Lung (tissue), 12 donors: ENCODE data around the gene MYL7. TPM values are rescaled to one million over a fixed set of nuclear protein-coding genes. Genes with fewer than 3 reads are reported as not detected.
A peak's percentile ranks its signal among the peaks of the same experiment; 100 is the strongest.

Experiments used
- ATAC-seq: fragments of 200-7000 bp; cut with Tn5 transposase; one replicate; pipeline ENCODE4 v1.9.1; 2020; ENCODE audit warnings: moderate number of reproducible peaks; ENCODE audit not compliant: insufficient read depth, low FRiP score
- DNase-seq, 3 donors: peaks; one replicate each; pipeline ENCODE4 v3.0.0-alpha.2; 2013 to 2017
- H3K27ac ChIP-seq, 2 donors: one replicate each; pipeline ENCODE4 v1.5.1; 2013; ENCODE audit warnings: mild to moderate bottlenecking in 2 of 2, moderate library complexity in 2 of 2, control low read depth in 1 of 2, inconsistent platforms in 1 of 2, low read depth in 1 of 2, low read length in 1 of 2
- H3K27me3 ChIP-seq, 3 donors: one replicate each; pipeline ENCODE4 v1.5.1; 2013; ENCODE audit warnings: low read length in 2 of 3; ENCODE audit not compliant: control insufficient read depth in 3 of 3, insufficient read depth in 3 of 3
- H3K36me3 ChIP-seq, 4 donors: one replicate each; pipeline ENCODE4 v1.5.1; 2013; ENCODE audit warnings: low read length in 4 of 4, mild to moderate bottlenecking in 1 of 4, moderate library complexity in 1 of 4; ENCODE audit not compliant: control insufficient read depth in 4 of 4, insufficient read depth in 4 of 4
- H3K4me1 ChIP-seq, 5 donors: one replicate each; pipeline ENCODE4 v1.5.1; 2013; ENCODE audit warnings: low read length in 5 of 5, mild to moderate bottlenecking in 2 of 5, moderate library complexity in 1 of 5; ENCODE audit not compliant: control insufficient read depth in 5 of 5, insufficient read depth in 5 of 5
- H3K4me3 ChIP-seq: one replicate; pipeline ENCODE4 v1.5.1; 2013; ENCODE audit warnings: mild to moderate bottlenecking, control low read depth, moderate library complexity
- H3K9ac ChIP-seq, 2 donors: one replicate each; pipeline ENCODE4 v1.5.1; 2013; ENCODE audit warnings: low read length in 2 of 2, control low read depth in 1 of 2; ENCODE audit not compliant: insufficient read depth in 1 of 2
- H3K9me3 ChIP-seq, 4 donors: one replicate each; pipeline ENCODE4 v1.5.1; 2013; ENCODE audit warnings: low read length in 3 of 4, mild to moderate bottlenecking in 1 of 4, moderate library complexity in 1 of 4; ENCODE audit not compliant: control insufficient read depth in 4 of 4, insufficient read depth in 3 of 4
- CTCF ChIP-seq: IDR thresholded peaks from 2 replicates; pipeline ENCODE4 v1.5.1; 2012; ENCODE audit warnings: mild to moderate bottlenecking; ENCODE audit errors: control extremely low read depth, extremely low read depth
- WGBS, 2 donors: extraction: QIAGEN DNeasy Blood & Tissue Kit; methylation state at CpG; one replicate each; pipeline ENCODE4 v1.1.7; 2013; 5-methylcytosine and 5-hydroxymethylcytosine counted together
- polyA plus RNA-seq, 2 donors: library from polyadenylated mRNA; stranded (reverse); fragments of 200-250 nt; gene quantifications; one replicate each; pipeline ENCODE4 v1.2.1, GENCODE V29; 2013
- total RNA-seq, 2 donors: library from RNA; depleted of rRNA in 1 of 2; stranded (reverse); fragments of >200 nt in 1 of 2; gene quantifications; one replicate each; pipeline ENCODE4 v1.2.1, GENCODE V29; 2014 to 2021
- donor health status: control.
- donor health status: control.
- donor health status: Bipolar disorder and iron deficiency.
- donor health status: healthy.
- donor health status: DM: yes; HTN: yes; CAD: no.

MYL7 gene
- total and polyA plus RNA-seq, 4 donors: 0.08 to 13.0 TPM; not detected in 2

GRCh38 chr7:44103566-44103922 is 37.6 kb downstream of the MYL7 start:
- H3K9me3 ChIP-seq: no peaks in the 10 kb centered on the region
- WGBS, 2 donors: 58 to 65% methylated on average over 8 of the region's 8 CpGs
- no peak overlapping the region for H3K4me3 ChIP-seq
- H3K9ac ChIP-seq: no peak overlapping the region
- H3K27me3 ChIP-seq: no peaks in the 10 kb centered on the region
- peak overlapping the region in 1 of 2 donors; percentile 46 for H3K27ac ChIP-seq
- peaks cover 0 to 9% (median 2%) of the 10 kb centered on the region in 4 donors for H3K36me3 ChIP-seq
- no peak for ATAC-seq
- no peak for DNase-seq
- peaks cover 0 to 27% (median 3%) of the 10 kb centered on the region in 5 donors for H3K4me1 ChIP-seq
- TF ChIP-seq CTCF: no peak

GRCh38 chr7:44102846-44103565 is 38.1 kb downstream of the MYL7 start:
- TF ChIP-seq CTCF: no peak
- Histone ChIP-seq H3K4me3 (no peak overlapping the region), H3K9me3 (no peaks in the 10 kb centered on the region), H3K4me1 (peaks cover 0 to 27% (median 3%) of the 10 kb centered on the region in 5 donors), H3K27me3 (no peaks in the 10 kb centered on the region), H3K27ac (peak overlapping the region in 1 of 2 donors; percentile 46), H3K36me3 (peaks cover 0 to 5% (median under 1%) of the 10 kb centered on the region in 4 donors), H3K9ac (no peak overlapping the region)
- DNase-seq (no peak), ATAC-seq (no peak)
- 74 to 80% methylated on average over 8 of the region's 8 CpGs for WGBS, 2 donors

- DNase-seq (no peak), ATAC-seq (no peak)
- TF ChIP-seq CTCF: no peak
- peaks cover 0 to 27% (median 3%) of the 10 kb centered on the region in 5 donors for H3K4me1 ChIP-seq
- no peaks in the 10 kb centered on the region for H3K36me3 ChIP-seq
- peak overlapping the region; percentile 7 to 55 for H3K27ac ChIP-seq
- no peak overlapping the region for H3K4me3 ChIP-seq
- 88 to 94% methylated on average over 14 of the region's 14 CpGs for WGBS, 2 donors
- no peak overlapping the region for H3K9ac ChIP-seq
- no peaks in the 10 kb centered on the region for H3K9me3 ChIP-seq
- no peaks in the 10 kb centered on the region for H3K27me3 ChIP-seq
These were observed 38.9 kb downstream of the MYL7 start for GRCh38 chr7:44101966-44102845.
